GM21367 (cell line): ENCODE measurements around the gene RGS1.

Experiments
- ATAC-seq: cut with Tn5 transposase; IDR thresholded peaks from one replicate; pipeline ENCODE4 v1.9.1; 2021; ENCODE audit not compliant: unreplicated experiment

The RGS1 gene

GRCh38 chr1:192575499-192576189, at the start of gene RGS1:
TSS of gene RGS1 (plus strand) at chr1:192575773. CDS start at chr1:192575793, 20 bp downstream.
- peak; percentile 92 for ATAC-seq

GRCh38 chr1:192527111-192527795, 48.3 kb upstream of the RGS1 start:
- no peak for ATAC-seq

- peak; percentile 31 for ATAC-seq
These were observed 47.6 kb upstream of the RGS1 start for GRCh38 chr1:192527950-192528349.

GRCh38 chr1:192529031-192529755, 46.4 kb upstream of the RGS1 start:
- no peak for ATAC-seq

- no peak for ATAC-seq
These were observed 45.8 kb upstream of the RGS1 start for GRCh38 chr1:192529811-192530210.

- ATAC-seq, result peak; percentile 98
These were observed 45.3 kb upstream of the RGS1 start for GRCh38 chr1:192530254-192530653.

- peak; percentile 43 for ATAC-seq
These were observed 44.4 kb upstream of the RGS1 start for GRCh38 chr1:192531037-192531703.

- ATAC-seq, result no peak
These were observed 40.9 kb upstream of the RGS1 start for GRCh38 chr1:192534666-192535065.

- ATAC-seq, result no peak
These were observed 39.5 kb upstream of the RGS1 start for GRCh38 chr1:192535916-192536664.

GRCh38 chr1:192538407-192539296, 36.9 kb upstream of the RGS1 start:
- peak; percentile 84 for ATAC-seq

GRCh38 chr1:192539297-192540092, 36.1 kb upstream of the RGS1 start:
- ATAC-seq, result no peak

- ATAC-seq, result no peak
These were observed 32.1 kb upstream of the RGS1 start for GRCh38 chr1:192543445-192543844.

GRCh38 chr1:192545896-192546521, 29.6 kb upstream of the RGS1 start:
- peak; percentile 45 for ATAC-seq

- ATAC-seq, result no peak
These were observed 28.9 kb upstream of the RGS1 start for GRCh38 chr1:192546596-192547190.

GRCh38 chr1:192547501-192547900, 28.1 kb upstream of the RGS1 start:
- ATAC-seq, result no peak

GRCh38 chr1:192549937-192550336, 25.6 kb upstream of the RGS1 start:
- ATAC-seq, result no peak

GRCh38 chr1:192550922-192551534, 24.5 kb upstream of the RGS1 start:
- peak; percentile 57 for ATAC-seq
